Measurements from ENCODE around the gene KRT33A. TPM values are rescaled to one million over a fixed set of nuclear protein-coding genes. Genes with fewer than 3 reads are reported as not detected.

Gene KRT33A
- total RNA-seq, 1 experiment from 2014 or later, result not detected

- H2BK20ac ChIP-seq (ENCODE audit: low read depth, low read length, poor library complexity, severe bottlenecking), result no peak overlapping the region
- H2BK5ac ChIP-seq (ENCODE audit: insufficient read length, low read length), result no peak overlapping the region
- Mint-ChIP-seq H3K9me3 (no peaks in the 10 kb centered on the region), H3K27ac (no peak overlapping the region), H3K4me3 (no peak overlapping the region), H3K36me3 (ENCODE audit: insufficient read depth in 1 of 3, low read depth in 3 of 3) (no peaks in the 10 kb centered on the region), H3K27me3 (ENCODE audit: low read depth) (no peaks in the 10 kb centered on the region; the same call in 1 of the 2 replicates), H3K4me1 (peaks cover 3 to 4% of the 10 kb centered on the region in 2 experiments; a peak in 2 of 4 replicates)
- no peak overlapping the region for H3K9ac ChIP-seq (ENCODE audit: extremely low read depth, insufficient read length, low read length)
- H2BK120ac ChIP-seq (ENCODE audit: low read depth, low read length, poor library complexity, severe bottlenecking), result no peak overlapping the region
- no peak overlapping the region for H3K4ac ChIP-seq (ENCODE audit: low read depth, low read length)
- WGBS (ENCODE audit: extremely low coverage, insufficient read length, low lambda C conversion rate), result no CpG with 5 or more reads among the region's 8 CpGs
- H3K79me1 ChIP-seq (ENCODE audit: insufficient read depth, low read depth, low read length, poor library complexity, severe bottlenecking), result no peaks in the 10 kb centered on the region
- H3K4me2 ChIP-seq (ENCODE audit: insufficient read depth, insufficient read length, low read length), result no peak overlapping the region
- H3K18ac ChIP-seq (ENCODE audit: insufficient read length, low read depth, low read length), result no peak overlapping the region
- no peak overlapping the region for H4K5ac ChIP-seq (ENCODE audit: insufficient read length, low read depth, low read length)
- H3K23me2 ChIP-seq (ENCODE audit: insufficient read length, low read depth, low read length, poor library complexity, severe bottlenecking), result no peaks in the 10 kb centered on the region
- H2AK5ac ChIP-seq (ENCODE audit: insufficient read length, low read length), result no peak overlapping the region
- no peak overlapping the region for H3T11ph ChIP-seq (ENCODE audit: low read length)
- no peak overlapping the region for H2AFZ ChIP-seq (ENCODE audit: low read length)
- H3K79me2 ChIP-seq (ENCODE audit: insufficient read depth, low read length), result no peaks in the 10 kb centered on the region
- H2BK12ac ChIP-seq (ENCODE audit: insufficient read length, low read depth, low read length), result no peak overlapping the region
- H4K20me1 ChIP-seq (ENCODE audit: control insufficient read depth, insufficient read depth, insufficient read length), result no peaks in the 10 kb centered on the region
- H3K14ac ChIP-seq (ENCODE audit: insufficient read depth, low read length), result no peak overlapping the region
- no peaks in the 10 kb centered on the region for H3K27me3 ChIP-seq (ENCODE audit: insufficient read depth, low read length)
- H3K27ac ChIP-seq (ENCODE audit: insufficient read length, low read depth, low read length), result no peak overlapping the region
- H3K56ac ChIP-seq (ENCODE audit: insufficient read length, low read depth, low read length), result no peak overlapping the region
- no peak overlapping the region for H4K8ac ChIP-seq (replicated peaks; ENCODE audit: insufficient read length, low read depth, low read length)
- H4K91ac ChIP-seq (ENCODE audit: insufficient read length, low read depth, low read length), result no peak overlapping the region
- H3K4me1 ChIP-seq (ENCODE audit: insufficient read depth, low read length), result no peaks in the 10 kb centered on the region
- TF ChIP-seq, protein P1, sequence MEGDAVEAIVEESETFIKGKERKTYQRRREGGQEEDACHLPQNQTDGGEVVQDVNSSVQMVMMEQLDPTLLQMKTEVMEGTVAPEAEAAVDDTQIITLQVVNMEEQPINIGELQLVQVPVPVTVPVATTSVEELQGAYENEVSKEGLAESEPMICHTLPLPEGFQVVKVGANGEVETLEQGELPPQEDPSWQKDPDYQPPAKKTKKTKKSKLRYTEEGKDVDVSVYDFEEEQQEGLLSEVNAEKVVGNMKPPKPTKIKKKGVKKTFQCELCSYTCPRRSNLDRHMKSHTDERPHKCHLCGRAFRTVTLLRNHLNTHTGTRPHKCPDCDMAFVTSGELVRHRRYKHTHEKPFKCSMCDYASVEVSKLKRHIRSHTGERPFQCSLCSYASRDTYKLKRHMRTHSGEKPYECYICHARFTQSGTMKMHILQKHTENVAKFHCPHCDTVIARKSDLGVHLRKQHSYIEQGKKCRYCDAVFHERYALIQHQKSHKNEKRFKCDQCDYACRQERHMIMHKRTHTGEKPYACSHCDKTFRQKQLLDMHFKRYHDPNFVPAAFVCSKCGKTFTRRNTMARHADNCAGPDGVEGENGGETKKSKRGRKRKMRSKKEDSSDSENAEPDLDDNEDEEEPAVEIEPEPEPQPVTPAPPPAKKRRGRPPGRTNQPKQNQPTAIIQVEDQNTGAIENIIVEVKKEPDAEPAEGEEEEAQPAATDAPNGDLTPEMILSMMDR (conservative IDR thresholded peaks at IDR 0.05), result no peak
- no peaks in the 10 kb centered on the region for H3K9me3 ChIP-seq (ENCODE audit: control insufficient read depth, low read depth, low read length)
- DNase-seq, result no peak
- no peak overlapping the region for H3K23ac ChIP-seq (ENCODE audit: insufficient read length, low read depth, low read length)
- H2BK15ac ChIP-seq (ENCODE audit: low read depth, low read length), result no peak overlapping the region
Measured at GRCh38 chr17:41327411-41328120, 23.1 kb downstream of the KRT33A start.
